Mesenchymal stem cell (in vitro differentiated cells and primary cell): ENCODE results near the gene MAP7D2.

ENCODE experiments used
- DNase-seq: peaks from one replicate; pipeline ENCODE4 v3.0.0-alpha.2; 2013
- H2AFZ ChIP-seq: one replicate; pipeline ENCODE4 v1.6.1; 2013; ENCODE audit warnings: low read depth, mild to moderate bottlenecking, control low read depth, inconsistent platforms, low read length, moderate library complexity
- H2AK5ac ChIP-seq: 2 replicates; pipeline ENCODE4 v1.6.1; 2013; ENCODE audit warnings: low read length, moderate library complexity, mild to moderate bottlenecking, inconsistent platforms; ENCODE audit not compliant: severe bottlenecking
- H2BK120ac ChIP-seq: one replicate; pipeline ENCODE4 v1.6.1; 2013; ENCODE audit warnings: low read depth, mild to moderate bottlenecking, inconsistent platforms, low read length, moderate library complexity
- H2BK12ac ChIP-seq, 2 experiments: one replicate each; pipeline ENCODE4 v1.6.1; 2013; ENCODE audit warnings: inconsistent platforms in 2 of 2, low read length in 2 of 2, mild to moderate bottlenecking in 2 of 2, moderate library complexity in 2 of 2, control low read depth in 1 of 2
- H2BK15ac ChIP-seq: one replicate; pipeline ENCODE4 v1.6.1; 2013; ENCODE audit warnings: mild to moderate bottlenecking, low read depth, inconsistent platforms; ENCODE audit not compliant: poor library complexity, severe bottlenecking
- H2BK5ac ChIP-seq: 2 replicates; pipeline ENCODE4 v1.6.1; 2013; ENCODE audit warnings: low read depth, mild to moderate bottlenecking, low read length, control low read depth, inconsistent platforms; ENCODE audit not compliant: poor library complexity, severe bottlenecking
- H3K14ac ChIP-seq, 2 experiments: one replicate each; pipeline ENCODE4 v1.6.1; 2013; ENCODE audit warnings: inconsistent platforms in 2 of 2, low read length in 2 of 2, control low read depth in 1 of 2, mild to moderate bottlenecking in 1 of 2, moderate library complexity in 1 of 2
- H3K18ac ChIP-seq, 2 experiments: one replicate each; pipeline ENCODE4 v1.6.1; 2013; ENCODE audit warnings: inconsistent platforms in 2 of 2, low read length in 2 of 2, control low read depth in 1 of 2, low read depth in 1 of 2, mild to moderate bottlenecking in 1 of 2
- H3K23ac ChIP-seq, 2 experiments: one replicate each; pipeline ENCODE4 v1.6.1; 2013; ENCODE audit warnings: inconsistent platforms in 2 of 2, low read length in 2 of 2, mild to moderate bottlenecking in 2 of 2, moderate library complexity in 2 of 2, control low read depth in 1 of 2
- H3K27ac ChIP-seq: 2 replicates; pipeline ENCODE4 v1.5.1; 2013; ENCODE audit warnings: mild to moderate bottlenecking, moderate library complexity, low read length, control low read depth, inconsistent platforms; ENCODE audit not compliant: poor library complexity, severe bottlenecking
- H3K27me3 ChIP-seq, 2 experiments: 2 replicates each; pipeline versions ENCODE4 v1.6.1 to v1.7.0; 2013; ENCODE audit warnings: low read length in 2 of 2, mild to moderate bottlenecking in 2 of 2, moderate library complexity in 2 of 2, control low read depth in 1 of 2, inconsistent platforms in 1 of 2; ENCODE audit not compliant: control insufficient read depth in 1 of 2, insufficient read depth in 1 of 2
- H3K36me3 ChIP-seq, 2 experiments: 2 replicates each; pipeline versions ENCODE4 v1.6.1 to v1.7.0; 2013; ENCODE audit warnings: low read length in 2 of 2, control low read depth in 1 of 2, inconsistent platforms in 1 of 2, low read depth in 1 of 2, mild to moderate bottlenecking in 1 of 2; ENCODE audit not compliant: insufficient read depth in 2 of 2, control insufficient read depth in 1 of 2
- H3K4ac ChIP-seq, 2 experiments: one replicate each; pipeline ENCODE4 v1.6.1; 2013; ENCODE audit warnings: inconsistent platforms in 2 of 2, low read length in 2 of 2, mild to moderate bottlenecking in 2 of 2, moderate library complexity in 2 of 2, control low read depth in 1 of 2, low read depth in 1 of 2
- H3K4me1 ChIP-seq: 2 replicates; pipeline ENCODE4 v1.6.1; 2013; ENCODE audit warnings: low read depth, low read length, control low read depth; ENCODE audit not compliant: control insufficient read depth, insufficient read depth
- H3K4me2 ChIP-seq: 2 replicates; pipeline ENCODE4 v1.6.1; 2013; ENCODE audit warnings: low read length, mild to moderate bottlenecking, inconsistent platforms; ENCODE audit not compliant: poor library complexity, severe bottlenecking
- H3K4me3 ChIP-seq, 2 experiments: 2 replicates each; pipeline versions ENCODE4 v1.5.1 to v1.7.0; 2013; ENCODE audit warnings: low read length in 2 of 2, mild to moderate bottlenecking in 2 of 2, control low read depth in 1 of 2, low read depth in 1 of 2; ENCODE audit not compliant: insufficient read depth in 1 of 2
- H3K79me1 ChIP-seq: replicated peaks from 2 replicates; pipeline ENCODE4 v1.6.1; 2013; ENCODE audit warnings: mild to moderate bottlenecking, control low read depth, low read length, inconsistent platforms; ENCODE audit not compliant: poor library complexity, severe bottlenecking
- H3K9ac ChIP-seq: 2 replicates; pipeline ENCODE4 v1.7.0; 2013; ENCODE audit warnings: mild to moderate bottlenecking, low read length, moderate library complexity
- H3K9me3 ChIP-seq: 2 replicates; pipeline ENCODE4 v1.7.0; 2013; ENCODE audit warnings: mild to moderate bottlenecking, low read length; ENCODE audit not compliant: control insufficient read depth
- H4K8ac ChIP-seq: one replicate; pipeline ENCODE4 v1.6.1; 2013; ENCODE audit warnings: inconsistent platforms, mild to moderate bottlenecking, low read length, moderate library complexity
- H4K91ac ChIP-seq: one replicate; pipeline ENCODE4 v1.6.1; 2013; ENCODE audit warnings: mild to moderate bottlenecking, low read length, inconsistent platforms
- WGBS: methylation state at CpG from one replicate; pipeline ENCODE4 v1.1.7; 2013; ENCODE audit warnings: mixed read lengths; 5-methylcytosine and 5-hydroxymethylcytosine counted together

MAP7D2 gene

GRCh38 chrX:20071511-20072079, 45.1 kb downstream of the MAP7D2 start:
- H4K91ac ChIP-seq: no peak overlapping the region
- no peaks in the 10 kb centered on the region for H3K79me1 ChIP-seq
- no peak overlapping the region for H2BK5ac ChIP-seq
- H2BK120ac ChIP-seq: no peak overlapping the region
- no peak overlapping the region for H2AFZ ChIP-seq
- DNase-seq: no peak
- no peak overlapping the region for H2AK5ac ChIP-seq
- H3K18ac ChIP-seq: no peak overlapping the region
- no peak overlapping the region for H2BK15ac ChIP-seq
- no peak overlapping the region for H2BK12ac ChIP-seq
- no peak overlapping the region for H3K9ac ChIP-seq
- no peak overlapping the region for H4K8ac ChIP-seq
- H3K4me3 ChIP-seq: no peak overlapping the region
- 92% methylated on average over 2 of the region's 3 CpGs for WGBS
- H3K4ac ChIP-seq: no peak overlapping the region
- no peak overlapping the region for H3K14ac ChIP-seq
- H3K27ac ChIP-seq: no peak overlapping the region
- H3K36me3 ChIP-seq: no peaks in the 10 kb centered on the region
- H3K27me3 ChIP-seq: peaks cover 0 to 22% of the 10 kb centered on the region in 2 experiments
- H3K4me1 ChIP-seq: no peaks in the 10 kb centered on the region
- H3K4me2 ChIP-seq: no peak overlapping the region
- no peak overlapping the region for H3K23ac ChIP-seq
- no peaks in the 10 kb centered on the region for H3K9me3 ChIP-seq

DNA sequence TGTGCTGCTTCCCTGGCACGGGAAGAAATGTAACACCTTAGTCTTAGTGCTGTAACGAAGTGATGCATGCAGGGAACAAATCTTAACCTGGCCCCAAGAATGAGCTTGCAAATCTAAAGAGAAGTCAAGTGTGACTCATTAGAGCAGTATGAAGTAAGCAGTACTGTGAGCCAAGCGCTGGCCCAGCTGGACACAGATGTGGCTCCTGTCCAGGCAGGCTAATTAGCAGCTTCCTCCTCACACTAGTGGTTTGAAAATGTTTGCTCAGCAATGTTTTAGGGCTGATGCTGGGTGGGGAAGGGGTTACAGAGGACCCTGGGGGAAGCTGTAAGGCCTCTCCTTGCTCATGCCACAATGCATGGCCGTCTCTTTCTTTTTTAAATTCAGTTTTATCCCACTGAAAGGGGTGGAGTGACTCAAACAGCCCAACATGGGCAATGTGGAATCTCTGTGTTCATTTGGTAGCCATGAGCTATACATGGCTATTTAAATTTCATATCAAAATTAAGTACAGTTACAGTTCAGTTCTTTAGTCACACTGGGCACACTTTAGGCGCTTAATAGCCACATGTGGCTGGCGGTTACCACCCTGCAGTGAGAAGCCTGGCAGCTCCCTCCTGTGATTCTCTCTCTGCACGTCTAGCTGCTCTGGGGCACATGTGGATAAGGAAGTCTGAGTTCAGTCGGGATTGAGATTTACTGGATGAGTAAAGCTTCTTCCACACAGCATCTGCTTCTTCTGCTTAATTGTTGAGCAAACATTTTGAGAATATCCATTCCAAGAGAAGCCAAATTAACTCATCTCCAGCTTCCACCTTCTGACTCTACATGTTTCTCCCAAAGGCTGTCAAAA, 48.8 kb downstream of the MAP7D2 start:
- H2BK12ac ChIP-seq: no peak overlapping the region
- H2BK15ac ChIP-seq: no peak overlapping the region
- no peak overlapping the region for H3K23ac ChIP-seq
- no peak overlapping the region for H3K4me3 ChIP-seq
- no peak overlapping the region for H3K4ac ChIP-seq
- H2AFZ ChIP-seq: no peak overlapping the region
- no peaks in the 10 kb centered on the region for H3K9me3 ChIP-seq
- H3K4me2 ChIP-seq: peak overlapping the region; percentile 28
- WGBS: 35% methylated on average over 5 of the region's 8 CpGs
- peaks cover 0 to 25% of the 10 kb centered on the region in 2 experiments for H3K27me3 ChIP-seq
- no peaks in the 10 kb centered on the region for H3K4me1 ChIP-seq
- H3K79me1 ChIP-seq: no peaks in the 10 kb centered on the region
- H3K18ac ChIP-seq: no peak overlapping the region
- no peak overlapping the region for H4K91ac ChIP-seq
- peak overlapping the region; percentile 74 for H3K27ac ChIP-seq
- no peak overlapping the region for H2BK120ac ChIP-seq
- H3K14ac ChIP-seq: no peak overlapping the region
- H4K8ac ChIP-seq: no peak overlapping the region
- peak; percentile 79 for DNase-seq
- H3K9ac ChIP-seq: peak overlapping the region; percentile 31
- H3K36me3 ChIP-seq: no peaks in the 10 kb centered on the region
- no peak overlapping the region for H2BK5ac ChIP-seq
- no peak overlapping the region for H2AK5ac ChIP-seq

DNA sequence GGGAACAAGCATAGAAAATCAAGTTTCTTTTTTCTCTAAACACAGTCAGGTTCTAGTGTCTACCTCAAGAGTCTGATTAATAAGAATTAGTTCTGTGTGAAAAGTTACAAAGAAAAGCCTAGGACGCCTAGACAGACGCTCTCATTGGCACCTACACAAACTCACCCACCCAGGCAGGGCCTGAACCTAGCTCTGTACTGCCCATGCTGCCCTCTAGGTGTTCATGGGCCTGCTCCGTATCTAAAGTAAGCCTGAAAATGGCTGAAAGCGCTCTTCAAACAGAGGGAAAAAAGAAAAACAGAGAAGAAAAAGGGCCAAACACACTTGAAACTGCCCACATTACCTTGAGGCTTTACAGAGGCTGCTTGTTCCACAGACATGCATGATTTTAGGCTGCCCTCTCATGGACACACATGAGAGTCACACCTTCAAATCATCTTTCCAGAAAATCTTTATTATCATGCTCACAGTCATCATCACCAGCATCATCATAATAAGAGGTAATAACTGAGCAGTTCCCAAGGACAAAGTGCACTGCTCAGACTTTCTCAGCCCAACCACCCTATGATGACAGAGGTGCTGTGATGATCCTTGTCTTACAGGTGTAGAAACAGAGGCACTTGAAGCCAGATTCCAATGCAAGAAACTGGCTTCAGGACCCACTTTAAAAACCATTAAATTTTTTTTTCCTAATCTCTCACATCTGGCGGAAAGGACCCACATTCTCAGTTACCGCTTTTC, 49.6 kb downstream of the MAP7D2 start:
- H3K18ac ChIP-seq: no peak overlapping the region
- peak overlapping the region; percentile 74 for H3K27ac ChIP-seq
- H3K4ac ChIP-seq: no peak overlapping the region
- H3K9me3 ChIP-seq: no peaks in the 10 kb centered on the region
- H4K8ac ChIP-seq: no peak overlapping the region
- no peak overlapping the region for H2AK5ac ChIP-seq
- peaks cover under 1% of the 10 kb centered on the region for H3K4me1 ChIP-seq
- peak overlapping the region; percentile 31 for H3K9ac ChIP-seq
- H2BK120ac ChIP-seq: no peak overlapping the region
- H3K79me1 ChIP-seq: no peaks in the 10 kb centered on the region
- H3K4me2 ChIP-seq: no peak overlapping the region
- H4K91ac ChIP-seq: no peak overlapping the region
- 40% methylated on average over 4 of the region's 6 CpGs for WGBS
- H2BK15ac ChIP-seq: no peak overlapping the region
- no peak overlapping the region for H3K14ac ChIP-seq
- no peak overlapping the region for H3K4me3 ChIP-seq
- no peak overlapping the region for H2BK5ac ChIP-seq
- no peak overlapping the region for H2BK12ac ChIP-seq
- H2AFZ ChIP-seq: no peak overlapping the region
- no peak overlapping the region for H3K23ac ChIP-seq
- peak; percentile 51 for DNase-seq
- H3K36me3 ChIP-seq: no peaks in the 10 kb centered on the region
- H3K27me3 ChIP-seq: peaks cover 0 to 24% of the 10 kb centered on the region in 2 experiments
